ENCODE results near the gene ERCC4. TPM values are rescaled to one million over a fixed set of nuclear protein-coding genes. Genes with fewer than 3 reads are reported as not detected.

Gene ERCC4
- polyA plus RNA-seq, 1 experiment: 4.9 TPM

DNA sequence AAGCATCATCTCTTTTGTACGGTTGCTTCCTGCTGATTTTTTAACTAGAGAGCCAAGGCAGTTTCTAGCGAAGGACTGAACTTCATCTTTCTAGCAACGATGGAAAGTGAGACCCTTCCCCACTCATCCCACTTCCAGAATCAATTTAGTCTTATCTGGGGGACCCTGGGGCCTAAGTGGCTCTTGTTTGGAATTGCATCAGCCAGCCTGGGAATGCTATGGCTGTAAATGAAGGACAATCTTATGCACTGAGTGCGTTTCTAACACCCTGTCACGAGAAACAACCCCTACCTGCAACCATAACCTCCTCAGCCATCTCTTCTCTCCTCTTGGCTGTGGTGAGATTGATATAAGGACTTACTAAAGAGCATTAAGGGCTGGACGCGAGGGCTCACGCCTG is 64.8 kb downstream of the ERCC4 start:
- no peak for DNase-seq (ENCODE audit: low read depth)
- Histone ChIP-seq H3K4me3 (ENCODE audit: low read depth, low read length) (no peak overlapping the region), H3K36me3 (ENCODE audit: control insufficient read depth, insufficient read depth, low read length) (no peaks in the 10 kb centered on the region), H3K27me3 (ENCODE audit: control insufficient read depth, insufficient read depth, low read length) (no peaks in the 10 kb centered on the region)
- ChIA-PET POLR2A (no interaction called here), CTCF (no interaction called here)
- TF ChIP-seq, protein P1, sequence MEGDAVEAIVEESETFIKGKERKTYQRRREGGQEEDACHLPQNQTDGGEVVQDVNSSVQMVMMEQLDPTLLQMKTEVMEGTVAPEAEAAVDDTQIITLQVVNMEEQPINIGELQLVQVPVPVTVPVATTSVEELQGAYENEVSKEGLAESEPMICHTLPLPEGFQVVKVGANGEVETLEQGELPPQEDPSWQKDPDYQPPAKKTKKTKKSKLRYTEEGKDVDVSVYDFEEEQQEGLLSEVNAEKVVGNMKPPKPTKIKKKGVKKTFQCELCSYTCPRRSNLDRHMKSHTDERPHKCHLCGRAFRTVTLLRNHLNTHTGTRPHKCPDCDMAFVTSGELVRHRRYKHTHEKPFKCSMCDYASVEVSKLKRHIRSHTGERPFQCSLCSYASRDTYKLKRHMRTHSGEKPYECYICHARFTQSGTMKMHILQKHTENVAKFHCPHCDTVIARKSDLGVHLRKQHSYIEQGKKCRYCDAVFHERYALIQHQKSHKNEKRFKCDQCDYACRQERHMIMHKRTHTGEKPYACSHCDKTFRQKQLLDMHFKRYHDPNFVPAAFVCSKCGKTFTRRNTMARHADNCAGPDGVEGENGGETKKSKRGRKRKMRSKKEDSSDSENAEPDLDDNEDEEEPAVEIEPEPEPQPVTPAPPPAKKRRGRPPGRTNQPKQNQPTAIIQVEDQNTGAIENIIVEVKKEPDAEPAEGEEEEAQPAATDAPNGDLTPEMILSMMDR (IDR thresholded peaks at IDR 0.05; ENCODE audit: insufficient read depth, low read depth, low read length): no peak

DNA sequence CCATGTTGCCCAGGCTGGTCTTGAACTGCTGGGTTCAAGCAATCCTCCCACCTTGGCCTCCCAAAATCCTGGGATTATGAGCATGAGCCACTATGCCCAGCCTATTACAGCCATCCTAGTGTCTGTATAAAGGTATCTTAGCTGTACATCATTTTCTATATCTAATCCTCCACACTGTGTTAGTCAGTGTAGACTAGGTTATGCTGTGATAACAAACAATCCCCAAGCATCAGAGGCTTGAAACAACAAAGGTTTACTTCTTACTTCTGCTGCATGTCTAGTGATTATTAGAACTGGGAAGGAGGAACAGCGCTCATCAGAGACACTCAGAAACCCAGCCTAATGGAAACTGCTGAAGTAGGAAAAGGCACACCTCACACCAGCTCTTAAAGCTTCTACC is 68.1 kb downstream of the ERCC4 start:
- DNase-seq (ENCODE audit: low read depth): no peak
- Histone ChIP-seq H3K27me3 (ENCODE audit: control insufficient read depth, insufficient read depth, low read length) (peaks cover 3% of the 10 kb centered on the region), H3K36me3 (ENCODE audit: control insufficient read depth, insufficient read depth, low read length) (no peaks in the 10 kb centered on the region), H3K4me3 (ENCODE audit: low read depth, low read length) (no peak overlapping the region)
- ChIA-PET POLR2A (no interaction called here), CTCF (no interaction called here)
- TF ChIP-seq, protein P1 (IDR thresholded peaks at IDR 0.05; ENCODE audit: insufficient read depth, low read depth, low read length): no peak

DNA sequence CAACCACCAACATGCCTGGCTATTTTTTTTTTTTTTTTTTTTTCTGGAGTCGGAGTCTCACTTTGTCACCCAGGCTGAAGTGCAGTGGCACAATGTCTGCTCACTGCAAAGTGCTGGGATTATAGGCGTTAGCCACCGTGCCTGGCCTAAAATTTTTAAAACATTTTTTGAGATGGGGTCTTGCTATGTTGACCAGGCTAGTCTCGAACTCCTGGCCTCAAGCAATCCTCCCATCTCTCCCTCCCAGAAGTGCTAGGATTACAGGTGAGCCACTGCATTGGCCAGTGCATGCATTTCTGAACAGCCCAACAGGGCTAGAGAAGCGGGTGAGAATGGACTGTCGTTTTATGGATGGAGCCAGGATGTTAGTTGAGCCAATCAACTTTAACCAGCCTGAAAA is 72.4 kb downstream of the ERCC4 start:
- Histone ChIP-seq H3K36me3 (ENCODE audit: control insufficient read depth, insufficient read depth, low read length) (no peaks in the 10 kb centered on the region), H3K4me3 (ENCODE audit: low read depth, low read length) (no peak overlapping the region), H3K27me3 (ENCODE audit: control insufficient read depth, insufficient read depth, low read length) (peaks cover 7% of the 10 kb centered on the region)
- ChIA-PET CTCF (interaction anchor here (1.2 kb wide), 1 partner anchor 33 kb away, joined by 3 read pairs; no protein-coding TSS in a partner anchor), POLR2A (interaction anchor here (0.7 kb wide), 1 partner anchor 32 kb away, joined by 3 read pairs; no protein-coding TSS in a partner anchor)
- TF ChIP-seq, protein P1 (IDR thresholded peaks at IDR 0.05; ENCODE audit: insufficient read depth, low read depth, low read length): no peak
- no peak for DNase-seq (ENCODE audit: low read depth)

DNA sequence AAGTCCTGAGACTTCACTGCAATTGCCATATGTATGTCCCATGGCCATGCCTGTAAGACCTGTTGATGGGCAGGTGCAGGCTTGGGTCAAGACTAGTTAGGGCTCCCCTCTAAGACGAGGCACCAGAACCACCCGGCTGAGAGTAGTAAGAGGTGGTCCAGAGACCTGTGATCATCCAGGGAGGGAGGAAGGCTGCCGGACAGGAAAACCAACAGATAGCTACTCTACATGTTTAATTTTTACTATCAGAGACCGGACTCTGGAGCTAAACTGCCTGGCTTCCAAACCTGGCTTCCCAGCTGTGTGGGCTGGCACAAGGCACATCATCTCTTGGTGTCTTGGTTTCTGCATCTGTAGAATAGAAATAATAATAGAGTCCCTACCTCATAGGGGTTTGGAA is 73.0 kb downstream of the ERCC4 start:
- no peak for DNase-seq (ENCODE audit: low read depth)
- ChIA-PET POLR2A (no interaction called here), CTCF (interaction anchor here (1.2 kb wide), 1 partner anchor 32 kb away, joined by 3 read pairs; no protein-coding TSS in a partner anchor)
- TF ChIP-seq, protein P1 (IDR thresholded peaks at IDR 0.05; ENCODE audit: insufficient read depth, low read depth, low read length): no peak
- no peak overlapping the region for H3K4me3 ChIP-seq (ENCODE audit: low read depth, low read length)
- H3K36me3 ChIP-seq (ENCODE audit: control insufficient read depth, insufficient read depth, low read length): no peaks in the 10 kb centered on the region
- H3K27me3 ChIP-seq (ENCODE audit: control insufficient read depth, insufficient read depth, low read length): peaks cover 7% of the 10 kb centered on the region

DNA sequence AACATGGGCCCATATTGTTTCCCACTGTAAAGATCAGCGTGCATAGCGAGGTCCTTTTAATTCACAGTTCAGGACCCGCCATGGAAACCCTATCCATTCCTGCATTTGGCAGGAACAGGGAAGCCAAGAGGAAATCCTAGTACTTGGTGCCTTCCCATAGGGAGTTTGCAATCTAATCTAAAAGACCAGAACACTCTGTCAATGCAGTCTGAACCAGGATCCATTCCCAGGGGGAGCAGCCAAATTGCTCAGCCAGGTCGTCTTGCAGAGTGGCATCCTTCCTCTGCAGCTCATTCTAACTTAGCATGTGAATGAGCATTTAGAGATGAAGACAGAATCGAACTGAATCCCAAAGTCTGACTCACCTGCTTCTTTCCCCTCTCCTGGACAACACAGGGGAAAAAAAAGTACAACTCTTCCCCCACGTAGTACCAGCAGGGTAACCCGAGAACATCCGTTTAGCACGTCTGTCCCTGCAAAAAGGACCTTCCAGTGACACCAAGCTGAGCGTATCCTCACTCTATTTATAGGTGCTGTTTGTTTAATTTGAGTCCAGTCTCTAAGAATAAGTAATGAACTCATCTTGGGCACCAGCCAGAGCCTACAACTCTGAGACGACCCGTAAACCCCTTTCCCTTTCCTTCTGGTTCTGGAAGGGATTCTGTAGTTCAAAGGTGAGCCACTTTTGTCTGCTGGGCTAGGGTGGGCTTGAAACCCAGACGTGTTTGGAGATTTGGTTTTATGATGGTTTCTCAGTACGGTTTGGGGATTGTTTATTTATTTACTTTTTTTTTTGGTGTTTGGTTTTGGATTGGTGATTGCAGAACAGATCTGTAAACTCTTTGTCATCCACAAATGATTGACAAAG is 74.5 kb downstream of the ERCC4 start:
- ChIA-PET CTCF (no interaction called here), POLR2A (no interaction called here)
- Histone ChIP-seq H3K4me3 (ENCODE audit: low read depth, low read length) (no peak overlapping the region), H3K27me3 (ENCODE audit: control insufficient read depth, insufficient read depth, low read length) (peaks cover 7% of the 10 kb centered on the region), H3K36me3 (ENCODE audit: control insufficient read depth, insufficient read depth, low read length) (no peaks in the 10 kb centered on the region)
- no peak for DNase-seq (ENCODE audit: low read depth)
- TF ChIP-seq, protein P1 (IDR thresholded peaks at IDR 0.05; ENCODE audit: insufficient read depth, low read depth, low read length): no peak

Measured in BJ (cell line).